Prostate gland (tissue), 2 donors: ENCODE data around the gene FBXO15. TPM values are rescaled to one million over a fixed set of nuclear protein-coding genes. Genes with fewer than 3 reads are reported as not detected.

ENCODE experiments used
- DNase-seq: peaks from one replicate; pipeline ENCODE4 v3.0.0-alpha.2; 2019; ENCODE audit warnings: low spot score
- H3K27ac ChIP-seq, 2 donors: fragments of 200-600 bp; sonication (generic); 2 replicates each; pipeline ENCODE4 v1.5.1; 2017 to 2019
- H3K27me3 ChIP-seq: fragments of 200-600 bp; sonication (generic); replicated peaks from 2 replicates; pipeline ENCODE4 v1.5.1; 2019; ENCODE audit not compliant: insufficient read depth
- H3K36me3 ChIP-seq, 2 donors: fragments of 200-600 bp; sonication (generic); 1 replicate in 1 of 2; 2 replicates in 1 of 2; pipeline versions ENCODE4 v1.5.1 to v1.8.1; 2017 to 2019
- H3K4me1 ChIP-seq: fragments of 200-600 bp; sonication (generic); replicated peaks from 2 replicates; pipeline ENCODE4 v1.5.1; 2019
- H3K4me3 ChIP-seq, 2 donors: fragments of 200-600 bp; sonication (generic); 2 replicates each; pipeline ENCODE4 v1.5.1; 2017 to 2019
- H3K9me3 ChIP-seq: fragments of 200-600 bp; sonication (generic); 2 replicates; pipeline ENCODE4 v1.5.1; 2017
- CTCF ChIP-seq, 4 experiments: fragments of 200-600 bp in 2 of 4; fragments of 450-650 bp in 2 of 4; sonication (generic) in 2 of 4; IDR thresholded peaks; 1 replicate in 3 of 4; 2 replicates in 1 of 4; pipeline ENCODE4 v1.5.1; 2016 to 2019; ENCODE audit warnings: antibody characterized with exemption in 4 of 4, mild to moderate bottlenecking in 2 of 4, moderate library complexity in 2 of 4
- POLR2A ChIP-seq: fragments of 450-650 bp; IDR thresholded peaks from one replicate; pipeline ENCODE4 v1.6.1; 2016; ENCODE audit warnings: antibody characterized with exemption, mild to moderate bottlenecking
- POLR2AphosphoS5 ChIP-seq: sonication (generic); formaldehyde crosslinking; IDR thresholded peaks from one replicate; pipeline ENCODE4 v1.6.1; 2017; ENCODE audit warnings: antibody characterized with exemption
- WGBS: methylation state at CpG from one replicate; pipeline ENCODE4 v1.1.5; 2018; 5-methylcytosine and 5-hydroxymethylcytosine counted together
- intact Hi-C: fragments of 100-400 bp; cut with DNase I; formaldehyde crosslinking; loops from one replicate; pipeline ENCODE4 v1.14.2; 2022
- total RNA-seq, 2 donors: library from RNA; depleted of rRNA; stranded (reverse); fragments of >200 nt; gene quantifications; one replicate each; pipeline ENCODE4 v1.1.0, GENCODE V29; 2016

Gene FBXO15
- total RNA-seq, 2 donors from 2014 or later: 4.2 to 7.8 TPM

- no peak overlapping the region for H3K27ac ChIP-seq
- no peaks in the 10 kb centered on the region for H3K27me3 ChIP-seq
- intact Hi-C loops: no loop called here
- no peak for TF ChIP-seq CTCF (IDR thresholded peaks at IDR 0.05)
- no peak for TF ChIP-seq POLR2AphosphoS5
- no peak for TF ChIP-seq POLR2A
- H3K9me3 ChIP-seq: no peaks in the 10 kb centered on the region
- no peaks in the 10 kb centered on the region for H3K36me3 ChIP-seq
- H3K4me3 ChIP-seq: no peak overlapping the region
- DNase-seq: no peak
- WGBS: 84% methylated on average over 27 of the region's 27 CpGs
- no peaks in the 10 kb centered on the region for H3K4me1 ChIP-seq
These were observed 25.2 kb upstream of the FBXO15 start for GRCh38 chr18:74172697-74173433.

GRCh38 chr18:74171910-74172606 lies 24.4 kb upstream of the FBXO15 start:
- TF ChIP-seq POLR2AphosphoS5 (no peak), POLR2A (no peak), CTCF (IDR thresholded peaks at IDR 0.05) (no peak)
- intact Hi-C loops: no loop called here
- Histone ChIP-seq H3K4me1 (no peaks in the 10 kb centered on the region), H3K36me3 (no peaks in the 10 kb centered on the region), H3K4me3 (no peak overlapping the region), H3K9me3 (no peaks in the 10 kb centered on the region), H3K27ac (no peak overlapping the region), H3K27me3 (no peaks in the 10 kb centered on the region)
- 75% methylated on average over 12 of the region's 12 CpGs for WGBS
- no peak for DNase-seq

GRCh38 chr18:74166386-74166785 lies 18.8 kb upstream of the FBXO15 start:
- Histone ChIP-seq H3K9me3 (no peaks in the 10 kb centered on the region), H3K27me3 (no peaks in the 10 kb centered on the region), H3K4me1 (peaks cover 3% of the 10 kb centered on the region), H3K4me3 (no peak overlapping the region), H3K36me3 (no peaks in the 10 kb centered on the region), H3K27ac (no peak overlapping the region)
- WGBS: 19% methylated on average over 7 of the region's 7 CpGs
- no peak for DNase-seq
- intact Hi-C loops: no loop called here
- TF ChIP-seq CTCF (IDR thresholded peaks at IDR 0.05) (no peak), POLR2AphosphoS5 (peak; percentile 38)

- H3K36me3 ChIP-seq: no peaks in the 10 kb centered on the region
- 32% methylated on average over 11 of the region's 11 CpGs for WGBS
- peak; percentile 37 for DNase-seq
- peaks cover 3% of the 10 kb centered on the region for H3K4me1 ChIP-seq
- H3K4me3 ChIP-seq: no peak overlapping the region
- H3K27ac ChIP-seq: no peak overlapping the region
- no peaks in the 10 kb centered on the region for H3K27me3 ChIP-seq
- H3K9me3 ChIP-seq: no peaks in the 10 kb centered on the region
- peak; percentile 43 for TF ChIP-seq POLR2AphosphoS5
- no peak for TF ChIP-seq POLR2A
- no peak for TF ChIP-seq CTCF (IDR thresholded peaks at IDR 0.05)
- intact Hi-C loops: no loop called here
These were observed 15.5 kb upstream of the FBXO15 start for GRCh38 chr18:74163019-74163660.
